ENCODE data around the gene TLN1.

DNA sequence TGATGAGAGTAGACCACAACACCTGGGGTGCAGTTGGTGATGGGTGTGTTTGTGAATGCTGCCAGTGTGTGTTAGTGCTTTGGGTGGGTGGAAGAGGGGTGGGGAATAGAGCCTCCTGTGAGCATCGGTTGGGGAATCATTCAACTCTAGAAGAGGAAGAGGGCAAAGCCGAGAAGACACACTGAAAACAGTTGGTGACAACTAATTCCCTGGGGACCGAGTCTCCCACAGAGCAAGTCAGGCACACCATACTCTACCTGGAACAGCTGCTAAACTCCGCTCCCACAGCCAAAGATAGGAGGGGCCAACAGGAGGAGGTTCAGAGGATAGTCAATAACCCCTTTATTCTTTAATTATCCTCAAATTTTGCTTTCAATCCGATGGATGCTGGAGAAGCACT, 65.4 kb downstream of the TLN1 start:
- TF ChIP-seq POLR2A (IDR thresholded peaks at IDR 0.05) (no peak), POLR2AphosphoS5 (IDR thresholded peaks at IDR 0.05) (no peak)
- TF ChIP-seq, protein P1, sequence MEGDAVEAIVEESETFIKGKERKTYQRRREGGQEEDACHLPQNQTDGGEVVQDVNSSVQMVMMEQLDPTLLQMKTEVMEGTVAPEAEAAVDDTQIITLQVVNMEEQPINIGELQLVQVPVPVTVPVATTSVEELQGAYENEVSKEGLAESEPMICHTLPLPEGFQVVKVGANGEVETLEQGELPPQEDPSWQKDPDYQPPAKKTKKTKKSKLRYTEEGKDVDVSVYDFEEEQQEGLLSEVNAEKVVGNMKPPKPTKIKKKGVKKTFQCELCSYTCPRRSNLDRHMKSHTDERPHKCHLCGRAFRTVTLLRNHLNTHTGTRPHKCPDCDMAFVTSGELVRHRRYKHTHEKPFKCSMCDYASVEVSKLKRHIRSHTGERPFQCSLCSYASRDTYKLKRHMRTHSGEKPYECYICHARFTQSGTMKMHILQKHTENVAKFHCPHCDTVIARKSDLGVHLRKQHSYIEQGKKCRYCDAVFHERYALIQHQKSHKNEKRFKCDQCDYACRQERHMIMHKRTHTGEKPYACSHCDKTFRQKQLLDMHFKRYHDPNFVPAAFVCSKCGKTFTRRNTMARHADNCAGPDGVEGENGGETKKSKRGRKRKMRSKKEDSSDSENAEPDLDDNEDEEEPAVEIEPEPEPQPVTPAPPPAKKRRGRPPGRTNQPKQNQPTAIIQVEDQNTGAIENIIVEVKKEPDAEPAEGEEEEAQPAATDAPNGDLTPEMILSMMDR (IDR thresholded peaks at IDR 0.05 in 8 of 11, conservative IDR thresholded peaks at IDR 0.05 in 3 of 11) = no peak

Measured in spleen (tissue), 7 donors.